Fibroblast of lung (primary cell): Measurements from ENCODE around the gene GSTT2B. TPM values are rescaled to one million over a fixed set of nuclear protein-coding genes. Genes with fewer than 3 reads are reported as not detected.
"Not testable (repeated sequence)": the region's sequence is repeated elsewhere in the genome, so short reads cannot be mapped to it uniquely, and the experiment has no call there.

Experiments
- DNase-seq, 2 donors: peaks; one replicate each; pipeline versions ENCODE4 v3.0.0 to v3.0.0-alpha.2; 2010; ENCODE audit warnings: low read depth in 2 of 2
- H2AFZ ChIP-seq: 2 replicates; pipeline ENCODE4 v1.5.1; 2012; ENCODE audit warnings: low read length, control low read depth, inconsistent platforms
- H3K27ac ChIP-seq: 2 replicates; pipeline ENCODE4 v1.5.1; 2011; ENCODE audit warnings: low read length, control low read depth; ENCODE audit not compliant: insufficient read depth
- H3K27me3 ChIP-seq: 2 replicates; pipeline ENCODE4 v1.5.1; 2011; ENCODE audit warnings: mild to moderate bottlenecking, low read length; ENCODE audit not compliant: control insufficient read depth, insufficient read depth
- H3K36me3 ChIP-seq: 2 replicates; pipeline ENCODE4 v1.5.1; 2011; ENCODE audit warnings: low read length; ENCODE audit not compliant: control insufficient read depth, insufficient read depth
- H3K4me1 ChIP-seq: 2 replicates; pipeline ENCODE4 v1.5.1; 2011; ENCODE audit warnings: low read length; ENCODE audit not compliant: control insufficient read depth, insufficient read depth; ENCODE audit errors: extremely low read depth
- H3K4me2 ChIP-seq: 2 replicates; pipeline ENCODE4 v1.5.1; 2011; ENCODE audit warnings: low read length, control low read depth; ENCODE audit not compliant: insufficient read depth; ENCODE audit errors: extremely low read depth
- H3K4me3 ChIP-seq, 4 experiments: fragments of 200-600 bp in 1 of 4; sonication (generic) in 1 of 4; replicated peaks in 1 of 4; 2 replicates each; pipeline ENCODE4 v1.5.1; 2011 to 2016; ENCODE audit warnings: low read length in 4 of 4, low read depth in 3 of 4, mild to moderate bottlenecking in 3 of 4, control low read depth in 2 of 4, inconsistent platforms in 1 of 4, mixed read lengths in 1 of 4; ENCODE audit not compliant: insufficient read depth in 1 of 4; ENCODE audit errors: control extremely low read depth in 1 of 4
- H3K79me2 ChIP-seq: 2 replicates; pipeline ENCODE4 v1.5.1; 2012; ENCODE audit warnings: mild to moderate bottlenecking, low read length, inconsistent platforms; ENCODE audit not compliant: control insufficient read depth, insufficient read depth
- H3K9ac ChIP-seq: 2 replicates; pipeline ENCODE4 v1.5.1; 2011; ENCODE audit warnings: mild to moderate bottlenecking, low read length, control low read depth; ENCODE audit not compliant: insufficient read depth
- H3K9me3 ChIP-seq: 2 replicates; pipeline ENCODE4 v1.5.1; 2012; ENCODE audit warnings: low read depth, low read length; ENCODE audit not compliant: control insufficient read depth, insufficient read depth
- H4K20me1 ChIP-seq: 2 replicates; pipeline ENCODE4 v1.5.1; 2011; ENCODE audit warnings: low read length; ENCODE audit not compliant: control insufficient read depth, insufficient read depth; ENCODE audit errors: extremely low read depth
- CTCF ChIP-seq, 2 donors: IDR thresholded peaks in 1 of 2; conservative IDR thresholded peaks in 1 of 2; 1 replicate in 1 of 2; 2 replicates in 1 of 2; pipeline ENCODE4 v1.5.1; 2011 to 2012; ENCODE audit warnings: low read length in 2 of 2, control low read depth in 1 of 2, inconsistent platforms in 1 of 2, low read depth in 1 of 2, mild to moderate bottlenecking in 1 of 2
- EZH2 ChIP-seq: IDR thresholded peaks from 2 replicates; pipeline ENCODE4 v1.5.1; 2012; ENCODE audit warnings: low read length, control low read depth, mild to moderate bottlenecking; ENCODE audit errors: missing control alignments
- polyA plus RNA-seq, 2 donors: library from polyadenylated mRNA; depleted of rRNA in 1 of 2; stranded (reverse) in 1 of 2; unstranded in 1 of 2; fragments of >200 nt; gene quantifications; 2 replicates each; pipeline ENCODE4 v1.2.1, GENCODE V29; 2011 to 2012; ENCODE audit warnings: missing spikeins in 1 of 2
- total RNA-seq: library from RNA; depleted of rRNA; stranded (reverse); fragments of >200 nt; gene quantifications from 2 replicates; pipeline ENCODE4 v1.2.1, GENCODE V29; 2014

Gene GSTT2B
- total and polyA plus RNA-seq, 2 donors (not counting 1 experiment from before 2014, with no cell fraction given), result 9.9 to 38.1 TPM

- Histone ChIP-seq H2AFZ (no peak overlapping the region), H3K4me1 (no peaks in the 10 kb centered on the region), H3K9me3 (no peaks in the 10 kb centered on the region), H3K36me3 (peaks cover 9% of the 10 kb centered on the region), H3K9ac (no peak overlapping the region), H4K20me1 (no peaks in the 10 kb centered on the region), H3K27me3 (no peaks in the 10 kb centered on the region), H3K79me2 (peaks cover 12% of the 10 kb centered on the region), H3K27ac (no peak overlapping the region), H3K4me2 (no peak overlapping the region), H3K4me3 (no peak overlapping the region)
- DNase-seq, result no peak
- no peak for TF ChIP-seq EZH2
- no peak for TF ChIP-seq CTCF (conservative IDR thresholded peaks at IDR 0.05 in 1 of 2, IDR thresholded peaks at IDR 0.05 in 1 of 2; ENCODE audit: low read depth in 1 of 2, low read length in 2 of 2)
Observed at GRCh38 chr22:23969071-23969470, 8.1 kb upstream of the GSTT2B start.

- not testable (repeated sequence) for H3K9me3 ChIP-seq, H3K27me3 ChIP-seq, DNase-seq, H3K4me3 ChIP-seq, H3K36me3 ChIP-seq, H4K20me1 ChIP-seq, H3K9ac ChIP-seq, H3K27ac ChIP-seq, H3K79me2 ChIP-seq, H2AFZ ChIP-seq, H3K4me2 ChIP-seq, H3K4me1 ChIP-seq
Observed at GRCh38 chr22:23966568-23966967, 5.6 kb upstream of the GSTT2B start, which contains the start of gene DDTL. Gene DDTL (plus strand): TSS chr22:23966888. CDS start chr22:23966915, 27 bp downstream.

GRCh38 chr22:23966094-23966493 lies 5.1 kb upstream of the GSTT2B start:
- not testable (repeated sequence) for H3K4me1 ChIP-seq, H3K27ac ChIP-seq, DNase-seq

GRCh38 chr22:23956301-23956900 lies 4.6 kb downstream of the GSTT2B start:
- H3K27me3 ChIP-seq, H3K4me2 ChIP-seq, H3K79me2 ChIP-seq, H4K20me1 ChIP-seq, H3K9ac ChIP-seq, H3K27ac ChIP-seq, H3K36me3 ChIP-seq, H3K4me3 ChIP-seq, H2AFZ ChIP-seq, H3K9me3 ChIP-seq, H3K4me1 ChIP-seq: not testable (repeated sequence)
- TF ChIP-seq CTCF (conservative IDR thresholded peaks at IDR 0.05 in 1 of 2, IDR thresholded peaks at IDR 0.05 in 1 of 2; ENCODE audit: low read depth in 1 of 2, low read length in 2 of 2), result peak; percentile 69 to 75
- peak; percentile 39 to 59 for DNase-seq

More at GRCh38 chr22:23966094-23966493, 5.1 kb upstream of the GSTT2B start:
- H3K27me3 ChIP-seq, H3K79me2 ChIP-seq, H3K36me3 ChIP-seq, H3K9ac ChIP-seq, H3K4me3 ChIP-seq, H3K4me2 ChIP-seq, H2AFZ ChIP-seq, H3K9me3 ChIP-seq, H4K20me1 ChIP-seq: not testable (repeated sequence)

- H2AFZ ChIP-seq, H3K9ac ChIP-seq, H3K79me2 ChIP-seq, H4K20me1 ChIP-seq, H3K9me3 ChIP-seq, H3K4me2 ChIP-seq, DNase-seq, H3K27ac ChIP-seq, H3K4me3 ChIP-seq, H3K4me1 ChIP-seq, H3K27me3 ChIP-seq, H3K36me3 ChIP-seq: not testable (repeated sequence)
Observed at GRCh38 chr22:23955886-23956285, 5.1 kb downstream of the GSTT2B start.
